Activated B cell treated with CpG ODN at 0.5 μM for 24 hours (primary cell): Measurements from ENCODE around the gene RAD23B. TPM values are rescaled to one million over a fixed set of nuclear protein-coding genes. Genes with fewer than 3 reads are reported as not detected.

Source experiments
- ATAC-seq: fragments of 200-7000 bp; cut with Tn5 transposase; one replicate; pipeline ENCODE4 v1.10.0; 2021; ENCODE audit warnings: low read depth, mild to moderate bottlenecking, moderate library complexity
- CTCF ChIA-PET: fragments of 350-600 bp; sonication (Branson Sonifier 250); formaldehyde crosslinking; loops from one replicate; lab custom pipeline; 2021; ENCODE audit warnings: antibody characterized with exemption; lab: Charles Lee
- POLR2A ChIA-PET: fragments of 350-600 bp; sonication (Branson Sonifier 250); formaldehyde crosslinking; loops from one replicate; lab custom pipeline; 2021; ENCODE audit warnings: antibody characterized with exemption; lab: Charles Lee
- DNase-seq: peaks from one replicate; pipeline ENCODE4 v3.0.0; 2022
- H3K27ac Mint-ChIP-seq: one replicate; pipeline ENCODE4 v1.8.0; 2020; ENCODE audit warnings: mixed read lengths
- H3K27me3 Mint-ChIP-seq: one replicate; pipeline ENCODE4 v1.8.0; 2021; ENCODE audit warnings: mixed read lengths
- H3K36me3 Mint-ChIP-seq: one replicate; pipeline ENCODE4 v1.8.0; 2021; ENCODE audit warnings: low read depth, mixed read lengths
- H3K4me1 Mint-ChIP-seq: one replicate; pipeline ENCODE4 v1.8.0; 2021; ENCODE audit warnings: mixed read lengths
- H3K4me3 Mint-ChIP-seq: one replicate; pipeline ENCODE4 v1.8.0; 2020; ENCODE audit warnings: mild to moderate bottlenecking, mixed read lengths
- H3K9me3 Mint-ChIP-seq: one replicate; pipeline ENCODE4 v1.8.0; 2020; ENCODE audit warnings: mixed read lengths
- CTCF ChIP-seq: fragments of 200-600 bp; IDR thresholded peaks from one replicate; pipeline ENCODE4 v1.8.0; 2022; ENCODE audit warnings: antibody characterized with exemption, mild to moderate bottlenecking
- intact Hi-C: fragments of 100-400 bp; cut with micrococcal nuclease; formaldehyde crosslinking; loops from one replicate; pipeline ENCODE4 v1.15.1; 2024
- total RNA-seq: library from RNA; stranded (reverse); gene quantifications from 2 replicates; pipeline ENCODE4 v1.2.3, GENCODE V29; 2022

The RAD23B gene
- total RNA-seq, 1 donor from 2014 or later: 75.3 TPM

DNA sequence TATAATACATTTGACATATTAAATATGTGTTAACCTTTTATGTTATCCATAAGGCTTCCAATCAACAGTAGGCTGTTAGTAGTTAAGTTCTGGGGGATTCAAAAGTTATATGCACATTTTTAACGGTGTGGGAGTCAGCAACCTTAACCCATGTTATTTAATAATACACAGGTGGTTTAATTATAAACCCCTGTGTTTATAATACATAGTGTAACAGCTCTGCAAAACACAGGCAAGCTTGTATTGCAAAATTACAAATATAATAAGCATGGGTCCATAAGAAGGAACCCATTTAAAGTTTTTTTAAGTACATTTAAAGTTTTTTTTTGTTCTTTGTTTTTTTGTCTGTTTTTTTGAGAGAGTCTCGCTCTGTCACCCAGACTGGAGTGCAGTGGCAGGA, 14.5 kb upstream of the RAD23B start:
- H3K27ac Mint-ChIP-seq: no peak overlapping the region
- intact Hi-C loops: no loop called here
- no peaks in the 10 kb centered on the region for H3K36me3 Mint-ChIP-seq
- ATAC-seq (no peak), DNase-seq (no peak)
- H3K9me3 Mint-ChIP-seq: peaks cover 7% of the 10 kb centered on the region
- peaks cover 11% of the 10 kb centered on the region for H3K27me3 Mint-ChIP-seq
- H3K4me3 Mint-ChIP-seq: no peak overlapping the region
- ChIA-PET CTCF (interaction anchor here (0.7 to 1.3 kb wide), 2 partner anchors 14 to 29 kb away, joined by 3 to 5 read pairs; no protein-coding TSS in a partner anchor), POLR2A (no interaction called here)
- peaks cover 5% of the 10 kb centered on the region for H3K4me1 Mint-ChIP-seq
- TF ChIP-seq CTCF: no peak

- Mint-ChIP-seq H3K36me3 (no peaks in the 10 kb centered on the region), H3K27ac (no peak overlapping the region), H3K27me3 (peaks cover 16% of the 10 kb centered on the region), H3K4me3 (no peak overlapping the region), H3K4me1 (peaks cover 11% of the 10 kb centered on the region), H3K9me3 (peaks cover 7% of the 10 kb centered on the region)
- intact Hi-C loops: no loop called here
- ChIA-PET CTCF (interaction anchor here (0.7 to 1.3 kb wide), 3 partner anchors 13 to 72 kb away, joined by 3 to 5 read pairs (median 3); no protein-coding TSS in a partner anchor), POLR2A (interaction anchor here (0.6 to 1.2 kb wide), 3 partner anchors 9 to 24 kb away, joined by 3 to 4 read pairs (median 3); no protein-coding TSS in a partner anchor)
- DNase-seq (no peak), ATAC-seq (no peak)
- no peak for TF ChIP-seq CTCF
Measured at GRCh38 chr9:107269254-107269653, 13.8 kb upstream of the RAD23B start.

DNA sequence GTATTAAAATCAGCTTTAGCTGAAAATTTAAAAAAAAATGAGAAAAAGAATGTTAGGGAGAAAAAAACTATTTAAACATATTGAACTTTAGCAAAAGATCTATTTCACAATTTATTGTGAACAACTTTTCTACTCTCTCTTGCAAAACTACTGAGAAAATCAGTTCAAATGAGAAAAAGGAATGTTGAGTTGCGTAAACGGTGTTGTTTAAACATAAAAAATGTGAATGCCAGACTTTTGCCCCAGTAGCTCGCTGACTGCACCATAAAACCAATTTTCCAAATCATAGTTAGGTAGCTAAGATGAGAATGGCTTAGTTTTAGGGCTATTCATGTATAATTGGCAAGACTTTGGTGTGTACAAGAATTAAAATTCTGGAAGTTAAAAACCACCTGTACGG, 13.4 kb upstream of the RAD23B start:
- intact Hi-C loops: no loop called here
- CTCF ChIA-PET: interaction anchor here (0.8 to 1.3 kb wide), 2 partner anchors 30 to 72 kb away, joined by 3 to 5 read pairs; no protein-coding TSS in a partner anchor
- Mint-ChIP-seq H3K36me3 (no peaks in the 10 kb centered on the region), H3K27me3 (peaks cover 16% of the 10 kb centered on the region), H3K9me3 (peaks cover 7% of the 10 kb centered on the region), H3K4me1 (peaks cover 11% of the 10 kb centered on the region), H3K27ac (no peak overlapping the region), H3K4me3 (no peak overlapping the region)
- no peak for TF ChIP-seq CTCF
- DNase-seq (no peak), ATAC-seq (no peak)
- POLR2A ChIA-PET: interaction anchor here (0.6 to 1.5 kb wide), 4 partner anchors 9 to 23 kb away, joined by 3 to 6 read pairs (median 4); partner anchors contain the start of gene RAD23B

- TF ChIP-seq CTCF: no peak
- Mint-ChIP-seq H3K9me3 (peaks cover 4% of the 10 kb centered on the region), H3K36me3 (no peaks in the 10 kb centered on the region), H3K27me3 (peaks cover 16% of the 10 kb centered on the region), H3K27ac (no peak overlapping the region), H3K4me1 (peaks cover 11% of the 10 kb centered on the region), H3K4me3 (no peak overlapping the region)
- intact Hi-C loops: no loop called here
- DNase-seq: no peak
- ChIA-PET CTCF (interaction anchor here (0.8 to 1.3 kb wide), 2 partner anchors 31 to 71 kb away, joined by 3 to 5 read pairs; no protein-coding TSS in a partner anchor), POLR2A (interaction anchor here (0.6 to 1.5 kb wide), 4 partner anchors 10 to 23 kb away, joined by 3 to 6 read pairs (median 4); partner anchors contain the start of gene RAD23B)
- ATAC-seq: no peak
Measured at GRCh38 chr9:107270082-107270481, 13.0 kb upstream of the RAD23B start.

GRCh38 chr9:107270580-107270979, 12.5 kb upstream of the RAD23B start:
- Mint-ChIP-seq H3K36me3 (no peaks in the 10 kb centered on the region), H3K9me3 (no peaks in the 10 kb centered on the region), H3K4me3 (no peak overlapping the region), H3K4me1 (peaks cover 11% of the 10 kb centered on the region), H3K27me3 (peaks cover 21% of the 10 kb centered on the region), H3K27ac (no peak overlapping the region)
- DNase-seq: no peak
- ATAC-seq: no peak
- intact Hi-C loops: no loop called here
- CTCF ChIA-PET: no interaction called here
- POLR2A ChIA-PET: interaction anchor here (1.2 to 1.5 kb wide), 2 partner anchors 11 to 13 kb away, joined by 4 to 6 read pairs; partner anchors contain the start of gene RAD23B
- no peak for TF ChIP-seq CTCF
